ENCODE results near the gene SNX20. TPM values are rescaled to one million over a fixed set of nuclear protein-coding genes. Genes with fewer than 3 reads are reported as not detected.

SNX20 gene
- total and polyA plus RNA-seq, 8 donors: 0.09 to 2.8 (median 0.49) TPM

- DNase-seq: peak in 1 of 6 donors; percentile 6
- no peak for TF ChIP-seq CTCF (IDR thresholded peaks at IDR 0.05)
- H3K4me1 ChIP-seq: no peaks in the 10 kb centered on the region
- 93 to 99% methylated on average over 5 of the region's 5 CpGs for WGBS, 2 donors
- no peak overlapping the region for H3K27ac ChIP-seq
- H3K36me3 ChIP-seq: no peaks in the 10 kb centered on the region
- ATAC-seq: no peak
- intact Hi-C loops (cut with DNase I): loop anchor here in 1 of 3 donors (10.0 kb wide), 1 partner anchor 268 kb away; no protein-coding TSS in a partner anchor
- no peak for FAIRE-seq
- no peak overlapping the region for H3K4me3 ChIP-seq
- no peaks in the 10 kb centered on the region for H3K27me3 ChIP-seq
- H3K9me3 ChIP-seq: no peaks in the 10 kb centered on the region
These were observed 38.8 kb downstream of the SNX20 start for GRCh38 chr16:50642349-50642748.

GRCh38 chr16:50641818-50642187, 39.3 kb downstream of the SNX20 start:
- intact Hi-C loops (cut with DNase I): loop anchor here in 1 of 3 donors (10.0 kb wide), 1 partner anchor 267 kb away; no protein-coding TSS in a partner anchor
- peak in 1 of 6 donors; percentile 10 for DNase-seq
- Histone ChIP-seq H3K27me3 (no peaks in the 10 kb centered on the region), H3K27ac (no peak overlapping the region), H3K4me3 (no peak overlapping the region), H3K4me1 (no peaks in the 10 kb centered on the region), H3K36me3 (no peaks in the 10 kb centered on the region), H3K9me3 (no peaks in the 10 kb centered on the region)
- FAIRE-seq: no peak
- no peak for TF ChIP-seq CTCF (IDR thresholded peaks at IDR 0.05)
- no peak for ATAC-seq
- 94 to 97% methylated on average over 4 of the region's 4 CpGs for WGBS, 2 donors

GRCh38 chr16:50640919-50641817, 39.9 kb downstream of the SNX20 start:
- no peaks in the 10 kb centered on the region for H3K9me3 ChIP-seq
- DNase-seq (peak in 1 of 6 donors; percentile 29), ATAC-seq (no peak), FAIRE-seq (no peak)
- TF ChIP-seq CTCF (IDR thresholded peaks at IDR 0.05): no peak
- no peaks in the 10 kb centered on the region for H3K27me3 ChIP-seq
- intact Hi-C loops (cut with DNase I): loop anchor here in 1 of 3 donors (10.0 kb wide), 1 partner anchor 266 kb away; no protein-coding TSS in a partner anchor
- H3K27ac ChIP-seq: no peak overlapping the region
- H3K4me1 ChIP-seq: no peaks in the 10 kb centered on the region
- WGBS, 2 donors: 90 to 94% methylated on average over 15 of the region's 15 CpGs
- H3K36me3 ChIP-seq: no peaks in the 10 kb centered on the region
- H3K4me3 ChIP-seq: no peak overlapping the region

- intact Hi-C loops (cut with DNase I): loop anchor here in 1 of 3 donors (10.0 kb wide), 1 partner anchor 266 kb away; no protein-coding TSS in a partner anchor
- WGBS, 2 donors: 90 to 100% methylated on average over 1 of the region's 1 CpG
- no peaks in the 10 kb centered on the region for H3K36me3 ChIP-seq
- H3K27ac ChIP-seq: no peak overlapping the region
- H3K27me3 ChIP-seq: no peaks in the 10 kb centered on the region
- no peaks in the 10 kb centered on the region for H3K4me1 ChIP-seq
- no peak overlapping the region for H3K4me3 ChIP-seq
- no peak for TF ChIP-seq CTCF (IDR thresholded peaks at IDR 0.05)
- H3K9me3 ChIP-seq: no peaks in the 10 kb centered on the region
- no peak for FAIRE-seq
- no peak for ATAC-seq
- no peak for DNase-seq
These were observed 40.7 kb downstream of the SNX20 start for GRCh38 chr16:50640391-50640790.
